Stimulated activated naive CD8-positive, alpha-beta T cell treated with anti-CD3 and anti-CD28 coated beads, Interleukin-15, amount 100 ng/mL, for 72 hours (primary cell): ENCODE measurements around the gene SLIT3.
A peak's percentile ranks its signal among the peaks of the same experiment; 100 is the strongest.
"Not testable (repeated sequence)": the region's sequence is repeated elsewhere in the genome, so short reads cannot be mapped to it uniquely, and the experiment has no call there.

Experiments
- ATAC-seq: fragments of 150-1000 bp; cut with Tn5 transposase; 2 replicates; pipeline ENCODE4 v1.10.0; 2021; ENCODE audit warnings: mild to moderate bottlenecking, moderate library complexity
- DNase-seq, 2 donors: peaks; one replicate each; pipeline ENCODE4 v3.0.0; 2021 to 2022
- H3K27ac Mint-ChIP-seq, 2 donors: one replicate each; pipeline ENCODE4 v1.8.0; 2022; ENCODE audit warnings: mild to moderate bottlenecking in 2 of 2, mixed read lengths in 2 of 2, moderate library complexity in 2 of 2
- H3K27me3 Mint-ChIP-seq: one replicate; pipeline ENCODE4 v1.8.0; 2022; ENCODE audit warnings: mixed read lengths
- H3K4me1 Mint-ChIP-seq: one replicate; pipeline ENCODE4 v1.8.0; 2022; ENCODE audit warnings: mild to moderate bottlenecking, mixed read lengths
- H3K4me3 Mint-ChIP-seq, 2 donors: one replicate each; pipeline ENCODE4 v1.8.0; 2022; ENCODE audit warnings: mild to moderate bottlenecking in 2 of 2, mixed read lengths in 2 of 2, moderate library complexity in 1 of 2
- H3K9me3 Mint-ChIP-seq, 2 donors: one replicate each; pipeline ENCODE4 v1.8.0; 2022; ENCODE audit warnings: mixed read lengths in 2 of 2

The SLIT3 gene

DNA sequence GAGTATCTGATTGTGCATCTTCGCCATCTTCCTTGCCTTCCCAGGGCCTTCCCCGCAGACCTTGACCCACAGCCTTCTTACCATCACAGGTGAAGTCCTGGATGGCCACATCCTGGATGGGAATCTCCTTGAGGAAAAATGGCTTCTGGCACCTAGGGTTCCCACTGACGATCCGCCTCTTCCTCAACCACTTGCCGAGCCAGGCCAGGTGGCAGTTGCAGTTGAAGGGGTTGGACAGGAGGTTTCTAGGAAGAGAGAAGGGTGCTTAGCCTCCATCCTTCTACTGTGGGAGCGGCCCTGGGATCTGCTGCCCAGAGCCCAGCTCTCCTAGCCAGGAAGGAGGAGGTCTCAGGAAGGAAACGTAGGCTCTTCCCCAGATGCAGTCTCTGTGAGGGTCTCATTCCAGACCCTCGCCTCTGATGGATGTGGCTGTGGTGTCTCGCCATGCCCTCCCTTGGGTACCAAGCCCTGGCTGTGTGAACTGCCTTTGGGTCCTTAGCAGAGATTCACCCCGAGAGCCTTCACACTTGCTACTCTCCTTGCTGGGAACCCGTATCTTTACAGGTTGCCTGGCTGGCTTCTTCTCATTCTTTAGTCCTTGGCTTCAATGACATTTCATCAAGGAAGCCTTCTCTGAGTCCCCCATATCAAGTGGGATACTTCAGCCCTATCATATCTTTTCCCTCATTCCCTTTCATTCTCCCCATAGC lies 551.4 kb downstream of the SLIT3 start:
- ATAC-seq: no peak

DNA sequence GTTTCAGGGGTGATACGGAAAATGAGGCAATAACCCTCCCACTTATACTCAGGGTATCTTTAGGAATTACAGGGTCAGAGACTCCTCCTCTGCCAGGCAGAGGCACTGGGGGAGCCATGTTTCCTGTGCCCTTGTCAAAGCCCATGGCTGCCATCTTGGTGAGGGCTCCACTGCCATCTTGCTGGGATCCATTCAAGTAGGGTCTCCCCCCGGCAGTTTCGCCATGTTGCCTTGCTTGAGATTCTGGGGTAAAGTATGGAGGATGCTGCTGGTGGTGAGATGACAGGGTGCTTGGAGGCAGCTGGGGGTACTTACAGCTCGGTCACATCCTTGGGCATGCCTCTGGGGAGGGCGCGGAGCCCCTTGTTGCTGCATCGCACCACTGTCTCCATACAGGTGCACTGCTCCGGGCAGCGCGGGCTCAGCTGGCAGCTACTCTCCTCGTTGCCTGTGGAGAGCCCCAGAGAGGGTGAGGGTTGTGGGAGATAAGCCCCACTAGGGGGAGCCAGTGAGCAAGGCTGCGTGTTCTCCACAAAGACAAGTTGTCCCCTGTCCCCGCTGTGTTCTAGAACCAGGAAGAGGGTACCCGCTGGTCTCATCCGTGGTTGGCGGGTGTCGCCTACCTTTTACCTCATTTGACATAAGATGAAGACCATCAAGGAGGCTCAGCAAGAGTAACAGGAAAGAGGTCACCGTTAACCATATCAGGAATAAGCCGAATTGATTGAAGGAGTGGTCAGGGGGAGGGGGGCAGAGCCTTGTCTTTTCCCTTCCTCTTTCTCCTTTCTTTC lies 552.8 kb downstream of the SLIT3 start:
- H3K4me1 Mint-ChIP-seq: peaks cover 19% of the 10 kb centered on the region
- peak; percentile 58 to 60 for DNase-seq
- peak; percentile 74 for ATAC-seq
- H3K27me3 Mint-ChIP-seq: peaks cover 17% of the 10 kb centered on the region
- H3K9me3 Mint-ChIP-seq: peaks cover 4 to 16% of the 10 kb centered on the region in 2 donors
- H3K27ac Mint-ChIP-seq: peak overlapping the region in 1 of 2 donors; percentile 73
- no peak overlapping the region for H3K4me3 Mint-ChIP-seq

More for the DNA sequence above, 551.4 kb downstream of the SLIT3 start:
- Mint-ChIP-seq H3K4me1 (peaks cover 19% of the 10 kb centered on the region), H3K27ac (no peak overlapping the region), H3K27me3 (peaks cover 17% of the 10 kb centered on the region), H3K9me3 (peaks cover 4 to 16% of the 10 kb centered on the region in 2 donors), H3K4me3 (no peak overlapping the region)
- DNase-seq: no peak

DNA sequence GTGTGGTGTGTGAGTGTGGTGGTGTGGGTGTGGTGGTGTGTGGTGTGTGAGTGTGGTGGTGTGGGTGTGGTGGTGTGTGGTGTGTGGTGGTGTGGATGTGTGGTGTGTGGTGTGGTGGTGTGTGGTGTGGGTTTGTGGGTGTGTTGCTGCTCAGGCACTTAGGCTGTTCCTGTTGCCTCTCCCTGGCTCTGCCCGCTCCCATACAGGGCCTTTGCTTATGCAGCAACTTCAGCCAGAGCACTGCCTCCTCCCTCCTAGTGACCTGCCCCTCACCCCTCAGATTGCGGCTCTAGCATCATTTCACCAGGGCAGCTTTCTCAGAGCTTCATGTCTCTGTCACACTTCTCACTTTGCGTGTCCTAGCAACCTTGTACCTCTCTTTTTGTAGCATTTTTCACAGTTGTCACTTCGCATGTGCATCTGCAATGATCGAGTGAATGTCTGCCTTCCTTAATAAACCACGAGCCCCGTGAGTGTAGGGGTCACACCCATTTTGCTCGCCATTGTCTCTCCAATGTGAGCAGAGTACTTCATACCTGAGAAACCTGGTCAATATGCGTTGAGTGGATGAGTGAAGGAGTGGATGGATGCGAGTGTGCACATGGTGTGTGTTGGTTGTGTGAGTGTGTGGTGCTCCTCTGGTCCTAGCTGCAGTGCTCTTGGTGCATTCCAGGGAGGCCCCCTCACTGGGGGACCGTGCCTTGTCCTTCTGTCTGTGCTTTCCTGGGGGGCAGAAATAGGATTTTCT lies 553.9 kb downstream of the SLIT3 start:
- no peak for ATAC-seq
- Mint-ChIP-seq H3K9me3 (peaks cover 4 to 16% of the 10 kb centered on the region in 2 donors), H3K4me1 (peaks cover 19% of the 10 kb centered on the region), H3K27ac (no peak overlapping the region), H3K4me3 (no peak overlapping the region), H3K27me3 (peaks cover 17% of the 10 kb centered on the region)
- no peak for DNase-seq

GRCh38 chr5:168746126-168746892 lies 554.6 kb downstream of the SLIT3 start:
- peak; percentile 75 for ATAC-seq

GRCh38 chr5:168743617-168744016 lies 557.3 kb downstream of the SLIT3 start:
- Mint-ChIP-seq H3K4me3 (no peak overlapping the region), H3K27me3 (no peaks in the 10 kb centered on the region), H3K4me1 (peaks cover 18% of the 10 kb centered on the region), H3K9me3 (peaks cover 4 to 16% of the 10 kb centered on the region in 2 donors), H3K27ac (no peak overlapping the region)
- no peak for ATAC-seq
- DNase-seq: no peak

More at GRCh38 chr5:168746126-168746892, 554.6 kb downstream of the SLIT3 start:
- peaks cover 19% of the 10 kb centered on the region for H3K4me1 Mint-ChIP-seq
- not testable (repeated sequence) for H3K4me3 Mint-ChIP-seq, DNase-seq
- H3K27me3 Mint-ChIP-seq: peaks cover 17% of the 10 kb centered on the region
- H3K9me3 Mint-ChIP-seq: peaks cover 4 to 16% of the 10 kb centered on the region in 2 donors
- H3K27ac Mint-ChIP-seq: peak overlapping the region in 1 of 2 donors; percentile 61

GRCh38 chr5:168742311-168742710 lies 558.6 kb downstream of the SLIT3 start:
- ATAC-seq, H3K27ac Mint-ChIP-seq, H3K27me3 Mint-ChIP-seq, DNase-seq, H3K4me3 Mint-ChIP-seq, H3K4me1 Mint-ChIP-seq: not testable (repeated sequence)
- H3K9me3 Mint-ChIP-seq: peaks cover 4 to 11% of the 10 kb centered on the region in 2 donors

DNA sequence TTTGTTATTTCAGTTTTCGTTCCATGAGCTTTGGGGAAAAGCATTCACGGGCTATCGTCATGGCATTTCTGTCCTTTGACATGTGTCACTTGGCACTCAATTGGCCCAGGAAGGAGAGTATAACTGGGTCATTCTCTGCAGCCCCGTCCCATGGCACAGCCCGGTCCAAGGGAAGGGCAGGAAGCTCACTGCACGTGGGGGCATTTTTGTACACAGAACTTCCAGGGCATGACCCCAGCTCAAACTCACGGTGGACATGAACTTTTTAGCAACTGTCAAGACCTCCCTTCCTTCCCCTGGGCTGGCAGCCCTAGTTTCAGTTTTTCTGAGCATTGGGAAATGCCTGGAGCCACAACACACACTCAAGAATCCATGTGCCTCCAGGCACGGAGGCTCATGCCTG lies 560.1 kb downstream of the SLIT3 start:
- no peak for ATAC-seq
- DNase-seq: no peak
- no peak overlapping the region for H3K27ac Mint-ChIP-seq

DNA sequence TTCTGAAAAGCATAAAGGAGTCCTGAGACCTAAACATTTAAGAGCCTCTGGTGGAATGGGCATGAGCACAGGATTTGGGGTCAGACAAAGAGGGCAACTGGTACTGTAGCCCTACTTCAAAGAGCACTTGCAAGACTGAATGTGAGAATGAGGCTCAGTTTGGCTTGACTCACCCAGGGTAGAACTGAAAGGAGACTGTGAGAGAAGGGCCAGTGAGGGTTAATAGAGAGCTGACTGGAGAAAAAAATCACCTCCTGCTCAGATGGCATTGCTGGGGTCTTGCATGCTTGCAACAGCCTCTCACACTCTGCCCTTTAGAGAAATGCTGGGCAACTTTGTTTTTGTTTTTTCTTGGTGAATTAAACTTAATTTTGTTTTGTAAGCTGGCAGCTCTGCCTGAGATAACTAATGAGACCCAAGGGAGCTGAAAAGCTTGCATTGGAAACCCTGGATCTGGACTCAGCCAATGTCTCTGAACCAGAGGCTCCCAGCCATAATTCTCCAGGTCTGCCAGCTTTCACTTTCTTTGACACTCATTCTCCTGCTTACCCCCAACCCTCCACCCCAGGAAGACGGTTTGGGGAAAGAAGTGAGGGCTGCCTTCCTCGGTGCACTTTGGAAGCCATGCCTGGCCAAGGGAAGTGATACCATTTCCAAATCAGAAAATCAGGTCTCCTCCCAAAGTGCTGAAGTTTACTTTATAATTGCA lies 560.7 kb downstream of the SLIT3 start:
- Mint-ChIP-seq H3K4me3 (no peak overlapping the region), H3K27me3 (no peaks in the 10 kb centered on the region), H3K27ac (no peak overlapping the region), H3K4me1 (peaks cover 11% of the 10 kb centered on the region), H3K9me3 (no peaks in the 10 kb centered on the region)
- DNase-seq (no peak), ATAC-seq (no peak)

More for the DNA sequence above, 560.1 kb downstream of the SLIT3 start:
- Mint-ChIP-seq H3K4me1 (peaks cover 6% of the 10 kb centered on the region), H3K9me3 (peaks cover under 1 to 2% of the 10 kb centered on the region in 2 donors), H3K27me3 (no peaks in the 10 kb centered on the region), H3K4me3 (no peak overlapping the region)

DNA sequence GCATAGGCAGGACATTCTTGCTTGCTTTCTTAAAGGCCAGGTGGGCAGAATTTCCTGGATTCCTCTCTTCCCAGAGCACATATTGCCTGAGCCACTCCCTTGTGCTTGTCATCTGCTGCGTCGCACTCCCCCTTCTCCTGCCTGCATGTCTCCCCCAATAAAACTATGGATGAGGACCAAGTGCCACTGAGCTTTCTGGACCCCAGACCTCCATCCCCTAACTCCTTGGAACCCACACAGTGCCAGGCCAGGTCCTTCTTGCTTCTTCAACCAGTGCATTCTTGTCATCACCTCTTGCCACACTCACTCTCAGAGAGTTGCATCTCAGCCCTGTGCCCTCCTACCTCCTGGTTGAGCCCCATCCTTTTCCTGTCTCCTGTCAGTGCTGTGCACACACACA lies 563.9 kb downstream of the SLIT3 start:
- no peaks in the 10 kb centered on the region for H3K9me3 Mint-ChIP-seq

GRCh38 chr5:168736281-168736831 lies 564.6 kb downstream of the SLIT3 start:
- no peaks in the 10 kb centered on the region for H3K9me3 Mint-ChIP-seq
- H3K4me1 Mint-ChIP-seq: peaks cover 23% of the 10 kb centered on the region
- ATAC-seq (peak; percentile 15), DNase-seq (no peak)
- H3K4me3 Mint-ChIP-seq: no peak overlapping the region
- peaks cover 4% of the 10 kb centered on the region for H3K27me3 Mint-ChIP-seq
- H3K27ac Mint-ChIP-seq: no peak overlapping the region

More for the DNA sequence above, 563.9 kb downstream of the SLIT3 start:
- no peak for DNase-seq
- no peak for ATAC-seq
- Mint-ChIP-seq H3K4me3 (no peak overlapping the region), H3K27ac (peak overlapping the region in 1 of 2 donors; percentile 42), H3K27me3 (no peaks in the 10 kb centered on the region), H3K4me1 (peaks cover 23% of the 10 kb centered on the region)

GRCh38 chr5:168734620-168735300 lies 566.2 kb downstream of the SLIT3 start:
- H3K27me3 Mint-ChIP-seq: peaks cover 20% of the 10 kb centered on the region
- peaks cover 23% of the 10 kb centered on the region for H3K4me1 Mint-ChIP-seq
- H3K27ac Mint-ChIP-seq: no peak overlapping the region
- ATAC-seq (peak; percentile 82), DNase-seq (peak in 1 of 2 donors; percentile 20)
- H3K4me3 Mint-ChIP-seq: no peak overlapping the region
- H3K9me3 Mint-ChIP-seq: peaks cover 5 to 14% of the 10 kb centered on the region in 2 donors

GRCh38 chr5:168734119-168734518 lies 566.8 kb downstream of the SLIT3 start:
- no peak overlapping the region for H3K4me3 Mint-ChIP-seq
- DNase-seq (no peak), ATAC-seq (no peak)
- peaks cover 5 to 20% of the 10 kb centered on the region in 2 donors for H3K9me3 Mint-ChIP-seq
- H3K27ac Mint-ChIP-seq: no peak overlapping the region
- peaks cover 23% of the 10 kb centered on the region for H3K27me3 Mint-ChIP-seq
- peaks cover 23% of the 10 kb centered on the region for H3K4me1 Mint-ChIP-seq

DNA sequence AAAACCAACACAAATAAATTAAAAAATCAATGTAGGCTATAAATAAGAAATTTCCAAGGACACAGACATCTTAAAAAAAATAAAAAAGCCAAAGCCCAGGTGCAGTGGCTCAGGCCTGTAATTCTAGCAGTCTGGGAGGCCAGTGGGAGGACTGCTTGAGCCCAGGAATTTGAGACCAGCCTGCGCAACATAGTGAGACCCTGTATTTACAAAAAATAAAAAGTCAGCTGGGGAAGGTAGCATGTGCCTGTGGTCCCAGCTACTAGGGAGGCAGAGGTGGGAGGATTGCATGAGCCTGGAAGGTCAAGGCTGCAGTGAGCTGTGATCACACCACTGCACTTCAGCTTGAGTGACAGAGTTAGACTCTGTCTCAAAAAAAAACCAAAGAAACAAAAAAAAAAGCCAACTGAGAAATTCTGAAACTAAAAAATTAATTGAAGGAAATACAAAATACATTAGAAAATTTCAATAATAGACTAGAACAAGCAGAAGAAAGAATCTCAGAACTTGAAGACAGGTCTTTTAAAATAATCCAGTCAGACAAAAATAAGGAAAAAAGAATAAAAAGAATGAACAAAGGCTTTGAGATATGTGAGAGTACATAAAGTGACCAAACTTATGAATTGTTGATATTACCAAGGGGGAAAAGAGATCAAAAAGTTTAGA lies 572.3 kb downstream of the SLIT3 start:
- H3K27ac Mint-ChIP-seq: no peak overlapping the region
- ATAC-seq (no peak), DNase-seq (no peak)
- H3K4me3 Mint-ChIP-seq: no peak overlapping the region
- no peaks in the 10 kb centered on the region for H3K4me1 Mint-ChIP-seq
- H3K9me3 Mint-ChIP-seq: peaks cover 19 to 41% of the 10 kb centered on the region in 2 donors
- H3K27me3 Mint-ChIP-seq: peaks cover 30% of the 10 kb centered on the region
